A549 (cell line): ENCODE measurements around the gene PKP1. TPM values are rescaled to one million over a fixed set of nuclear protein-coding genes. Genes with fewer than 3 reads are reported as not detected.

Experiments used
- ATAC-seq, 2 experiments: fragments of 200-7000 bp in 1 of 2; fragments of >200 bp in 1 of 2; cut with Nextera tagmentation in 1 of 2; cut with Tn5 transposase in 1 of 2; 3 replicates each; pipeline versions ENCODE4 v1.8.0 to v1.9.1; 2018 to 2020; ENCODE audit warnings: mild to moderate bottlenecking in 1 of 2, moderate library complexity in 1 of 2
- CTCF ChIA-PET: fragments of 300-600 bp; sonication (Branson Sonifier 250); formaldehyde crosslinking; extraction: SDS; loops from one replicate; lab custom pipeline; 2021; ENCODE audit warnings: antibody characterized with exemption, inconsistent platforms; lab: Yijun Ruan, JAX
- POLR2A ChIA-PET: fragments of 350-600 bp; formaldehyde crosslinking; extraction: SDS; loops from one replicate; lab custom pipeline; 2021; ENCODE audit warnings: antibody characterized with exemption, inconsistent platforms; lab: Yijun Ruan, JAX
- DNase-seq, 2 experiments: peaks; one replicate each; pipeline versions ENCODE4 v3.0.0 to v3.0.0-alpha.2; 2011 to 2016; ENCODE audit warnings: low read depth in 1 of 2, low spot score in 1 of 2
- FAIRE-seq: peaks from 2 replicates; lab custom pipeline; 2011; peaks lifted over from hg19 to GRCh38; lab: Jason Lieb, UNC
- H3K27ac ChIP-seq, 2 experiments: fragments of >200 bp; sonication (Bioruptor Twin); formaldehyde crosslinking; 3 replicates each; pipeline ENCODE4 v1.5.1; 2016 to 2017
- H3K4me1 ChIP-seq: fragments of >200 bp; sonication (Bioruptor Twin); formaldehyde crosslinking; 3 replicates; pipeline ENCODE4 v1.6.1; 2016
- H3K4me2 ChIP-seq: fragments of >200 bp; sonication (Bioruptor Twin); formaldehyde crosslinking; 3 replicates; pipeline ENCODE4 v1.6.1; 2016
- H3K4me3 ChIP-seq: fragments of >200 bp; sonication (Bioruptor Twin); formaldehyde crosslinking; 3 replicates; pipeline ENCODE4 v1.5.1; 2016
- H3K9me3 ChIP-seq: fragments of >200 bp; sonication (Bioruptor Twin); formaldehyde crosslinking; 3 replicates; pipeline ENCODE4 v1.6.1; 2016
- BHLHE40 ChIP-seq: IDR thresholded peaks from 2 replicates; pipeline ENCODE4 v1.6.1; 2012; ENCODE audit warnings: low read depth, low read length, inconsistent platforms
- CTCF ChIP-seq: fragments of >200 bp; sonication (Bioruptor Twin); formaldehyde crosslinking; IDR thresholded peaks from 3 replicates; pipeline ENCODE4 v1.5.1; 2016
- EHF ChIP-seq: fragments of 250-450 bp; sonication (Bioruptor Pico); IDR thresholded peaks from 2 replicates; pipeline ENCODE4 v1.5.0; 2020; ENCODE audit warnings: mild to moderate bottlenecking
- EP300 ChIP-seq, 2 experiments: fragments of >200 bp; sonication (Bioruptor Twin); formaldehyde crosslinking; IDR thresholded peaks; 2 replicates in 1 of 2; 3 replicates in 1 of 2; pipeline ENCODE4 v1.6.1; 2016 to 2017
- FOSL2 ChIP-seq, 2 experiments: fragments of 450-650 bp in 1 of 2; fragments of >200 bp in 1 of 2; sonication (Bioruptor Twin) in 1 of 2; formaldehyde crosslinking; IDR thresholded peaks; 2 replicates each; pipeline versions ENCODE4 v1.5.0 to v1.6.1; 2016 to 2020; ENCODE audit warnings: mild to moderate bottlenecking in 1 of 2, moderate library complexity in 1 of 2
- GATA3 ChIP-seq: IDR thresholded peaks from 2 replicates; pipeline ENCODE4 v1.6.1; 2012; ENCODE audit warnings: borderline replicate concordance
- HES2 ChIP-seq: fragments of >200 bp; sonication (Bioruptor Twin); formaldehyde crosslinking; IDR thresholded peaks from 2 replicates; pipeline ENCODE4 v1.6.1; 2016
- HEYL ChIP-seq: fragments of 250-450 bp; sonication (Bioruptor Pico); IDR thresholded peaks from 2 replicates; pipeline ENCODE4 v1.8.0; 2021; ENCODE audit warnings: mild to moderate bottlenecking, moderate library complexity
- HOXA7 ChIP-seq: fragments of 250-450 bp; sonication (Bioruptor Pico); IDR thresholded peaks from 2 replicates; pipeline ENCODE4 v1.5.0; 2020; ENCODE audit warnings: mild to moderate bottlenecking, moderate library complexity
- HOXB5 ChIP-seq: fragments of 250-450 bp; sonication (Bioruptor Pico); IDR thresholded peaks from 2 replicates; pipeline ENCODE4 v1.5.0; 2020; ENCODE audit warnings: mild to moderate bottlenecking, moderate library complexity
- JUN ChIP-seq, 2 experiments: fragments of >200 bp; sonication (Bioruptor Twin); formaldehyde crosslinking; IDR thresholded peaks; 2 replicates in 1 of 2; 3 replicates in 1 of 2; pipeline ENCODE4 v1.6.1; 2016 to 2017
- JUNB ChIP-seq: fragments of >200 bp; sonication (Bioruptor Twin); formaldehyde crosslinking; IDR thresholded peaks from 2 replicates; pipeline ENCODE4 v1.6.1; 2016
- NFE2L2 ChIP-seq: fragments of 150-350 bp; conservative IDR thresholded peaks from 2 replicates; pipeline ENCODE4 v1.6.1; 2014; ENCODE audit warnings: low read length
- NPAS2 ChIP-seq: fragments of 250-450 bp; sonication (Bioruptor Pico); IDR thresholded peaks from 2 replicates; pipeline ENCODE4 v1.8.0; 2022; ENCODE audit warnings: mild to moderate bottlenecking, moderate library complexity, borderline replicate concordance
- NR3C1 ChIP-seq: fragments of >200 bp; sonication (Bioruptor Twin); formaldehyde crosslinking; IDR thresholded peaks from 3 replicates; pipeline ENCODE4 v1.6.1; 2017
- RAD21 ChIP-seq, 2 experiments: fragments of >200 bp in 1 of 2; sonication (Bioruptor Twin) in 1 of 2; formaldehyde crosslinking in 1 of 2; IDR thresholded peaks in 1 of 2; conservative IDR thresholded peaks in 1 of 2; 2 replicates in 1 of 2; 3 replicates in 1 of 2; pipeline ENCODE4 v1.6.1; 2012 to 2018; ENCODE audit warnings: inconsistent platforms in 1 of 2
- RARB ChIP-seq: fragments of 250-450 bp; sonication (Bioruptor Pico); IDR thresholded peaks from 2 replicates; pipeline ENCODE4 v1.8.0; 2021; ENCODE audit warnings: mild to moderate bottlenecking, moderate library complexity
- REST ChIP-seq: fragments of 200-600 bp; sonication (generic); IDR thresholded peaks from 2 replicates; pipeline ENCODE4 v1.6.1; 2016; ENCODE audit warnings: antibody characterized with exemption, mild to moderate bottlenecking, moderate library complexity
- RNF2 ChIP-seq: fragments of 200-600 bp; sonication (generic); IDR thresholded peaks from 2 replicates; pipeline ENCODE4 v1.6.1; 2016; ENCODE audit warnings: low read depth, mild to moderate bottlenecking, antibody characterized with exemption, moderate library complexity, borderline replicate concordance
- TFCP2L1 ChIP-seq: fragments of 250-450 bp; sonication (Bioruptor Pico); IDR thresholded peaks from 2 replicates; pipeline ENCODE4 v1.5.0; 2021; ENCODE audit warnings: mild to moderate bottlenecking
- TP53 ChIP-seq: fragments of 250-450 bp; sonication (Bioruptor Pico); IDR thresholded peaks from 2 replicates; pipeline ENCODE4 v1.5.0; 2021; ENCODE audit warnings: mild to moderate bottlenecking, moderate library complexity
- ZC3H11A ChIP-seq: fragments of 450-650 bp; IDR thresholded peaks from 2 replicates; pipeline ENCODE4 v1.6.1; 2014; ENCODE audit warnings: antibody characterized with exemption, mild to moderate bottlenecking
- ZFP36 ChIP-seq: fragments of 450-650 bp; IDR thresholded peaks from 2 replicates; pipeline ENCODE4 v1.6.1; 2014; ENCODE audit warnings: borderline replicate concordance; ENCODE audit not compliant: partially characterized antibody
- ZNF302 ChIP-seq: fragments of 250-450 bp; sonication (Bioruptor Pico); IDR thresholded peaks from 2 replicates; pipeline ENCODE4 v1.9.0; 2021; ENCODE audit warnings: inconsistent platforms, mild to moderate bottlenecking, moderate library complexity
- WGBS: methylation state at CpG from one replicate; pipeline ENCODE4 v1.1.6; 2017; ENCODE audit errors: missing lambda C conversion rate; 5-methylcytosine and 5-hydroxymethylcytosine counted together
- polyA plus RNA-seq, 4 experiments: library from polyadenylated mRNA; depleted of rRNA in 3 of 4; stranded (reverse); fragments of >200 nt; fragmentation: RNase III in 1 of 4; extraction: RNeasy Plus Mini Kit Qiagen cat#74134 plus additional on column Dnase treatment in 1 of 4; gene quantifications; 2 replicates in 3 of 4; 3 replicates in 1 of 4; pipeline ENCODE4 v1.2.3, GENCODE V29; 2011 to 2017

PKP1 gene
- polyA plus RNA-seq, 2 of the 4 experiments (the other 2 are of a cell fraction) = not detected

- no peak overlapping the region for H3K27ac ChIP-seq
- WGBS = 81% methylated on average over 10 of the region's 10 CpGs
- no peaks in the 10 kb centered on the region for H3K4me1 ChIP-seq
- no peak overlapping the region for H3K4me2 ChIP-seq
- no peak for TF ChIP-seq NR3C1
- TF ChIP-seq BHLHE40 = no peak
- TF ChIP-seq ZC3H11A = no peak
- no peak for TF ChIP-seq REST
- no peak for TF ChIP-seq HEYL (CRISPR knock-in tag)
- TF ChIP-seq HOXB5 (CRISPR knock-in tag) = no peak
- TF ChIP-seq ZFP36 = no peak
- no peak for TF ChIP-seq RAD21 (conservative IDR thresholded peaks at IDR 0.05 in 1 of 2, IDR thresholded peaks at IDR 0.05 in 1 of 2)
- no peak for TF ChIP-seq NFE2L2
- no peak for TF ChIP-seq HES2
- TF ChIP-seq JUN (IDR thresholded peaks at IDR 0.05) = no peak
- TF ChIP-seq GATA3 = no peak
- no peak for TF ChIP-seq FOSL2 (IDR thresholded peaks at IDR 0.05)
- TF ChIP-seq FOSL2 (CRISPR knock-in tag; IDR thresholded peaks at IDR 0.05) = no peak
- TF ChIP-seq HOXA7 = no peak
- no peak for TF ChIP-seq JUNB
- no peak for TF ChIP-seq TP53 (CRISPR knock-in tag)
- ATAC-seq (no peak), DNase-seq (no peak), FAIRE-seq (no peak)
- H3K9me3 ChIP-seq = no peaks in the 10 kb centered on the region
- POLR2A ChIA-PET = no interaction called here
- H3K4me3 ChIP-seq = no peak overlapping the region
- CTCF ChIA-PET = interaction anchor here (1.9 to 5.1 kb wide), 4 partner anchors 15 to 79 kb away, joined by 4 to 32 read pairs (median 14); no protein-coding TSS in a partner anchor
Measured at GRCh38 chr1:201332616-201333335, 49.5 kb downstream of the PKP1 start.

GRCh38 chr1:201334325-201335173, 51.2 kb downstream of the PKP1 start:
- no peak for DNase-seq
- Histone ChIP-seq H3K4me2 (no peak overlapping the region), H3K4me1 (no peaks in the 10 kb centered on the region), H3K9me3 (no peaks in the 10 kb centered on the region), H3K27ac (no peak overlapping the region)
- 67% methylated on average over 11 of the region's 11 CpGs for WGBS
- ChIA-PET CTCF (interaction anchor here (1.0 to 3.9 kb wide), 4 partner anchors 13 to 81 kb away, joined by 3 to 19 read pairs (median 3); no protein-coding TSS in a partner anchor), POLR2A (no interaction called here)
- no peak for ATAC-seq
- no peak for FAIRE-seq
- no peak for TF ChIP-seq ZNF302
- TF ChIP-seq RNF2 = no peak
- TF ChIP-seq CTCF = no peak
- no peak for TF ChIP-seq HOXA7
- no peak for TF ChIP-seq TP53 (CRISPR knock-in tag)
- TF ChIP-seq RARB (CRISPR knock-in tag) = no peak
- no peak for TF ChIP-seq EP300 (IDR thresholded peaks at IDR 0.05)
- no peak for TF ChIP-seq EHF (CRISPR knock-in tag)
- TF ChIP-seq NPAS2 = no peak
- no peak for TF ChIP-seq TFCP2L1
- TF ChIP-seq NFE2L2 = no peak
- TF ChIP-seq, all 56 proteins: peak for 0
- H3K4me3 ChIP-seq = no peak overlapping the region
